Gastrocnemius medialis (tissue), 4 donors: ENCODE measurements around the gene PLA2G1B.

Experiments used
- POLR2A ChIP-seq, 2 donors: fragments of 450-650 bp; IDR thresholded peaks; one replicate each; pipeline ENCODE4 v1.6.1; 2017; ENCODE audit warnings: antibody characterized with exemption in 2 of 2, mild to moderate bottlenecking in 2 of 2, moderate library complexity in 2 of 2
- TF ChIP-seq, protein P1 (sequence below), 5 experiments: fragments of 450-650 bp in 3 of 5; fragments of 200-600 bp in 2 of 5; sonication (generic) in 2 of 5; IDR thresholded peaks in 4 of 5; conservative IDR thresholded peaks in 1 of 5; 1 replicate in 4 of 5; 2 replicates in 1 of 5; pipeline ENCODE4 v1.5.1; 2016 to 2019; ENCODE audit warnings: antibody characterized with exemption in 5 of 5, mild to moderate bottlenecking in 3 of 5, moderate library complexity in 3 of 5

DNA sequence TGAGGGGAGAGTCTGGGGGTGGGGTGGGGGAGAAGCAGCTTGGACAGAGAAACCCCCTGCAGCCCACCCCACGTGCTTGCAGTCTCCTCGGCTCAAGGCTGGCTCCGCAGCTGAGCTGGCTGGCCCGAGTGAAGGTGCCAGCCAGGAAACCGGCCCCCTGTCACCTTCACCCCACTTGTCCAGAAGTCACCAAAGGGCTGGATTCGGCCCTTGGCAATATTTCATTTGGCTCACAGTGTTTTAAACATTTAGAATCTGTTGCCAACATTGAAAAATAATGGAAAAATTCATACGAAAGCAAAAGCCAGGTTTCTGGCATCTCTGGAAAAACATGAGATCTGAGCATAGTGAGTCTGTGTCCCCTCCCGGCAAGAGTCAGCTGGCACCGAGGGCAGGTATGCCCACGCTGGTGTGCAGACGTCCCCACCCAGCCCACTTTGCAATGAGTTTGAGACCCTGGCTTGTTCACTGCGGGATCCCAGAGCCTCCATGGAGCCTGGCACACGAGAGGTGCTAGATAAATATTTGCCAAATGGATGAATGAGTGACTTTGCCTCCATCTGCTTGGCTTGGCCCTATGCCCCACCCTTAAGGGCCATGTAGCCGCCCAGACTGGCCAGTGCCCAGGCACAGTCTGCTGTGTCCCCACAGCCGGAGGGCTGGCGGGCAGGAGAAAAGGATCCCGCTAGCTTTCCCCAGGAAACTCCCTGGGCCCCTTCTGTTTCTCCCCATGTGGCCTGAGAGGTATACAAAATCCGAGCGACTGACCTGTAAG, 23.2 kb upstream of the PLA2G1B start:
- TF ChIP-seq, protein P1, sequence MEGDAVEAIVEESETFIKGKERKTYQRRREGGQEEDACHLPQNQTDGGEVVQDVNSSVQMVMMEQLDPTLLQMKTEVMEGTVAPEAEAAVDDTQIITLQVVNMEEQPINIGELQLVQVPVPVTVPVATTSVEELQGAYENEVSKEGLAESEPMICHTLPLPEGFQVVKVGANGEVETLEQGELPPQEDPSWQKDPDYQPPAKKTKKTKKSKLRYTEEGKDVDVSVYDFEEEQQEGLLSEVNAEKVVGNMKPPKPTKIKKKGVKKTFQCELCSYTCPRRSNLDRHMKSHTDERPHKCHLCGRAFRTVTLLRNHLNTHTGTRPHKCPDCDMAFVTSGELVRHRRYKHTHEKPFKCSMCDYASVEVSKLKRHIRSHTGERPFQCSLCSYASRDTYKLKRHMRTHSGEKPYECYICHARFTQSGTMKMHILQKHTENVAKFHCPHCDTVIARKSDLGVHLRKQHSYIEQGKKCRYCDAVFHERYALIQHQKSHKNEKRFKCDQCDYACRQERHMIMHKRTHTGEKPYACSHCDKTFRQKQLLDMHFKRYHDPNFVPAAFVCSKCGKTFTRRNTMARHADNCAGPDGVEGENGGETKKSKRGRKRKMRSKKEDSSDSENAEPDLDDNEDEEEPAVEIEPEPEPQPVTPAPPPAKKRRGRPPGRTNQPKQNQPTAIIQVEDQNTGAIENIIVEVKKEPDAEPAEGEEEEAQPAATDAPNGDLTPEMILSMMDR (IDR thresholded peaks at IDR 0.05 in 4 of 5, conservative IDR thresholded peaks at IDR 0.05 in 1 of 5), result no peak
- TF ChIP-seq POLR2A (IDR thresholded peaks at IDR 0.05), result no peak
